IMR-90 (cell line): ENCODE results near the gene DHRS13. TPM values are rescaled to one million over a fixed set of nuclear protein-coding genes. Genes with fewer than 3 reads are reported as not detected.

Source experiments
- ATAC-seq: fragments of 200-7000 bp; cut with Tn5 transposase; 2 replicates; pipeline ENCODE4 v1.9.1; 2020; ENCODE audit warnings: low read depth, mild to moderate bottlenecking, moderate library complexity
- BruUV-seq: library from RNA; stranded (reverse); fragments of 400-500 nt; replicated peaks from 2 replicates; lab custom pipeline; 2021; lab: Mats Ljungman, UMichigan
- CTCF ChIA-PET: fragments of 300-600 bp; formaldehyde crosslinking; extraction: SDS; loops from one replicate; lab custom pipeline; 2021; ENCODE audit warnings: antibody characterized with exemption; lab: Yijun Ruan, JAX
- POLR2A ChIA-PET: fragments of 300-600 bp; sonication (Branson Sonifier 250); formaldehyde crosslinking; loops from one replicate; lab custom pipeline; 2022; ENCODE audit warnings: antibody characterized with exemption; ENCODE audit not compliant: unreplicated experiment; lab: Charles Lee
- DNase-seq: peaks from one replicate; pipeline ENCODE4 v3.0.0; 2013
- H2AFZ ChIP-seq: replicated peaks from 2 replicates; pipeline ENCODE3; 2013; ENCODE audit warnings: low read length, mild to moderate bottlenecking; ENCODE audit not compliant: poor library complexity
- H2AK5ac ChIP-seq: 2 replicates; pipeline ENCODE4 v1.6.1; 2013; ENCODE audit warnings: low read depth, low read length, inconsistent platforms
- H2AK9ac ChIP-seq: replicated peaks from 2 replicates; pipeline ENCODE3; 2013; ENCODE audit warnings: mild to moderate bottlenecking, low read depth, low read length, moderate library complexity; ENCODE audit not compliant: poor library complexity
- H2BK120ac ChIP-seq: 2 replicates; pipeline ENCODE4 v1.6.1; 2013; ENCODE audit warnings: low read depth, low read length, inconsistent platforms
- H2BK15ac ChIP-seq: 3 replicates; pipeline ENCODE4 v1.6.1; 2013; ENCODE audit warnings: low read depth, low read length, inconsistent platforms
- H2BK20ac ChIP-seq: 2 replicates; pipeline ENCODE4 v1.6.1; 2013; ENCODE audit warnings: low read depth, mild to moderate bottlenecking, inconsistent platforms, low read length, moderate library complexity
- H2BK5ac ChIP-seq: 2 replicates; pipeline ENCODE4 v1.6.1; 2013; ENCODE audit warnings: mild to moderate bottlenecking, low read depth, low read length, inconsistent platforms; ENCODE audit not compliant: poor library complexity, severe bottlenecking
- H3K14ac ChIP-seq: replicated peaks from 2 replicates; pipeline ENCODE4 v1.6.1; 2013; ENCODE audit warnings: low read depth, low read length, inconsistent platforms
- H3K18ac ChIP-seq: 2 replicates; pipeline ENCODE4 v1.6.1; 2013; ENCODE audit warnings: low read depth, low read length, control low read depth
- H3K23ac ChIP-seq: 2 replicates; pipeline ENCODE4 v1.6.1; 2013; ENCODE audit warnings: low read depth, low read length, inconsistent platforms
- H3K27ac ChIP-seq: 2 replicates; pipeline ENCODE4 v1.5.1; 2013; ENCODE audit warnings: mild to moderate bottlenecking, control low read depth, low read length; ENCODE audit not compliant: insufficient read depth
- H3K27me3 ChIP-seq: 2 replicates; pipeline ENCODE4 v1.6.1; 2013; ENCODE audit warnings: low read length; ENCODE audit not compliant: control insufficient read depth, insufficient read depth
- H3K36me3 ChIP-seq: 2 replicates; pipeline ENCODE4 v1.6.1; 2013; ENCODE audit warnings: low read length, mixed read lengths; ENCODE audit not compliant: control insufficient read depth, insufficient read depth
- H3K4ac ChIP-seq: 2 replicates; pipeline ENCODE4 v1.6.1; 2013; ENCODE audit warnings: low read depth, low read length, inconsistent platforms
- H3K4me1 ChIP-seq: 2 replicates; pipeline ENCODE4 v1.6.1; 2013; ENCODE audit warnings: low read length, mixed read lengths; ENCODE audit not compliant: control insufficient read depth, insufficient read depth
- H3K4me2 ChIP-seq: 2 replicates; pipeline ENCODE4 v1.6.1; 2013; ENCODE audit warnings: low read depth, mild to moderate bottlenecking, control low read depth, low read length, moderate library complexity
- H3K4me3 ChIP-seq: 2 replicates; pipeline ENCODE4 v1.5.1; 2013; ENCODE audit warnings: low read depth, mild to moderate bottlenecking, control low read depth, low read length, moderate library complexity; ENCODE audit not compliant: insufficient read depth
- H3K56ac ChIP-seq: 2 replicates; pipeline ENCODE4 v1.6.1; 2013; ENCODE audit warnings: low read length, inconsistent platforms; ENCODE audit not compliant: insufficient read depth; ENCODE audit errors: extremely low read depth
- H3K79me1 ChIP-seq, 2 experiments: 2 replicates each; pipeline ENCODE4 v1.6.1; 2013; ENCODE audit warnings: low read length in 2 of 2, inconsistent platforms in 1 of 2, low read depth in 1 of 2
- H3K9ac ChIP-seq: 2 replicates; pipeline ENCODE4 v1.6.1; 2013; ENCODE audit warnings: low read depth, low read length, control low read depth
- H3K9me1 ChIP-seq: 2 replicates; pipeline ENCODE4 v1.6.1; 2013; ENCODE audit warnings: low read length, inconsistent platforms; ENCODE audit not compliant: insufficient read depth
- H3K9me3 ChIP-seq: 2 replicates; pipeline ENCODE4 v1.6.1; 2013; ENCODE audit warnings: low read length; ENCODE audit not compliant: control insufficient read depth, insufficient read depth
- H4K20me1 ChIP-seq: 2 replicates; pipeline ENCODE4 v1.6.1; 2013; ENCODE audit warnings: low read length, inconsistent platforms; ENCODE audit not compliant: insufficient read depth
- H4K5ac ChIP-seq: 2 replicates; pipeline ENCODE4 v1.6.1; 2013; ENCODE audit warnings: mild to moderate bottlenecking, low read depth, low read length, control low read depth
- H4K8ac ChIP-seq, 2 experiments: 2 replicates each; pipeline ENCODE4 v1.6.1; 2013; ENCODE audit warnings: low read depth in 2 of 2, low read length in 2 of 2, control low read depth in 1 of 2, inconsistent platforms in 1 of 2
- H4K91ac ChIP-seq: 2 replicates; pipeline ENCODE4 v1.6.1; 2013; ENCODE audit warnings: low read depth, low read length, inconsistent platforms; ENCODE audit not compliant: insufficient read depth
- BHLHE40 ChIP-seq: fragments of 150-350 bp; IDR thresholded peaks from 2 replicates; pipeline ENCODE4 v1.6.1; 2016; ENCODE audit warnings: mild to moderate bottlenecking, low read depth, low read length
- CEBPB ChIP-seq: IDR thresholded peaks from 2 replicates; pipeline ENCODE4 v1.6.1; 2012; ENCODE audit warnings: low read depth, low read length, improper control_type of control experiment
- FOS ChIP-seq: fragments of 150-350 bp; IDR thresholded peaks from 2 replicates; pipeline ENCODE4 v1.6.1; 2016; ENCODE audit warnings: low read depth, low read length
- WGBS, 2 experiments: methylation state at CpG; one replicate each; pipeline versions ENCODE4 v1.1.5 to v1.1.7; 2013; ENCODE audit warnings: missing lambda C conversion rate in 2 of 2; ENCODE audit not compliant: insufficient read length in 1 of 2; ENCODE audit errors: extremely low coverage in 2 of 2; 5-methylcytosine and 5-hydroxymethylcytosine counted together
- dilution Hi-C: fragments of 300-500 bp; cut with HindIII; formaldehyde crosslinking; loops from one replicate; pipeline ENCODE4 v1.14.3; 2018; ENCODE audit warnings: low sequenced_read_pairs; ENCODE audit not compliant: unreplicated experiment
- in situ Hi-C: fragments of 300-500 bp; cut with MboI; formaldehyde crosslinking; loops from 3 replicates; pipeline ENCODE4 v1.14.3; 2019; ENCODE audit warnings: low sequenced_read_pairs, inconsistent platforms, mixed read lengths
- intact Hi-C: fragments of 100-400 bp; cut with micrococcal nuclease; formaldehyde crosslinking; loops from 2 replicates; pipeline ENCODE4 v1.10.0; 2022
- polyA plus RNA-seq, 3 experiments: library from polyadenylated mRNA; depleted of rRNA; stranded (reverse); fragments of >200 nt; gene quantifications; 2 replicates each; pipeline ENCODE4 v1.2.3, GENCODE V29; 2012; ENCODE audit warnings: low replicate concordance in 1 of 3
- total RNA-seq: library from RNA; depleted of rRNA; stranded (reverse); fragments of >200 nt; gene quantifications from 2 replicates; pipeline ENCODE4 v1.2.3, GENCODE V29; 2012
- TF ChIP-seq, protein P1 (sequence below): conservative IDR thresholded peaks from 2 replicates; pipeline ENCODE4 v1.5.1; 2012; ENCODE audit warnings: mild to moderate bottlenecking, low read depth, low read length, improper control_type of control experiment

The DHRS13 gene
- total and polyA plus RNA-seq, 2 of the 4 experiments (the other 2 are of a cell fraction): 2.7 to 3.9 TPM

DNA sequence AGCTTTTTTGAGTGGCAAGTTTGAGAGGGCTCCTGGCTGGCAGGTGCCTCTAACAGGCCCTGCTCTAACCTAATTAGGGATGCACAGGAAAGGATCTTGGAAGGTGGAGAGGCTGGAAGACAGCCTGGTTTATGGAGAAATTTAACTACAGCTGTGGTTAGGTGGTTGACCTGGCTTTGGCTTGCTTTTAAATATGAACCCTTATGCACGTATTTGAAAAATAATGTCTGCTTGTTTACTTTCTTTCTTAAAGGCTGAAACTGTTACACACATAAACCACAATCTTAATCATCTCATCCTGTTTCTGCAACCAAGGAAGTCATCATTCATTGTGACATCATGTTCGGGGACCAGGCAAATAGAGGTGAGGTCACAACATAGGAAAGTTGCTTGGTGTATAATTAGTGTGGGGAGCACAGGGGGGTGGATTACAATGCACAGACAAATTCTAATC, 23.1 kb upstream of the DHRS13 start:
- Histone ChIP-seq H3K4me2 (peak overlapping the region; percentile 37), H4K5ac (no peak overlapping the region), H4K20me1 (peaks cover 84% of the 10 kb centered on the region), H3K9me1 (peaks cover 27% of the 10 kb centered on the region), H3K9me3 (peaks cover 8% of the 10 kb centered on the region), H3K4ac (no peak overlapping the region; the same call in 1 of the 2 replicates), H2BK20ac (no peak overlapping the region), H4K8ac (no peak overlapping the region), H3K14ac (peak overlapping the region; percentile 22; the same call in 1 of the 2 replicates), H3K9ac (no peak overlapping the region), H2BK5ac (peak overlapping the region; percentile 26), H3K4me3 (no peak overlapping the region), H3K36me3 (peaks cover 24% of the 10 kb centered on the region), H2AFZ (no peak overlapping the region), H4K91ac (no peak overlapping the region), H3K79me1 (peaks cover 52 to 90% of the 10 kb centered on the region in 2 experiments), H2AK9ac (no peak overlapping the region), H3K4me1 (peaks cover 14% of the 10 kb centered on the region), H3K18ac (no peak overlapping the region), H3K27ac (no peak overlapping the region), H3K23ac (no peak overlapping the region), H2BK120ac (no peak overlapping the region), H3K27me3 (no peaks in the 10 kb centered on the region), H3K56ac (no peak overlapping the region; the same call in 1 of the 2 replicates), H2BK15ac (no peak overlapping the region), H2AK5ac (no peak overlapping the region)
- DNase-seq (peak; percentile 92), ATAC-seq (peak; percentile 67)
- intact Hi-C loops (no loop called here), in situ Hi-C loops (no loop called here), dilution Hi-C loops (no loop called here)
- no TSS peak for BruUV-seq
- POLR2A ChIA-PET: interaction anchor here (1.0 kb wide), 1 partner anchor 22 kb away, joined by 3 read pairs; no protein-coding TSS in a partner anchor
- no CpG with 5 or more reads among the region's 2 CpGs for WGBS, 2 experiments
- CTCF ChIA-PET: interaction anchor here (0.5 kb wide), 1 partner anchor 27 kb away, joined by 3 read pairs; no protein-coding TSS in a partner anchor
- TF ChIP-seq, protein P1, sequence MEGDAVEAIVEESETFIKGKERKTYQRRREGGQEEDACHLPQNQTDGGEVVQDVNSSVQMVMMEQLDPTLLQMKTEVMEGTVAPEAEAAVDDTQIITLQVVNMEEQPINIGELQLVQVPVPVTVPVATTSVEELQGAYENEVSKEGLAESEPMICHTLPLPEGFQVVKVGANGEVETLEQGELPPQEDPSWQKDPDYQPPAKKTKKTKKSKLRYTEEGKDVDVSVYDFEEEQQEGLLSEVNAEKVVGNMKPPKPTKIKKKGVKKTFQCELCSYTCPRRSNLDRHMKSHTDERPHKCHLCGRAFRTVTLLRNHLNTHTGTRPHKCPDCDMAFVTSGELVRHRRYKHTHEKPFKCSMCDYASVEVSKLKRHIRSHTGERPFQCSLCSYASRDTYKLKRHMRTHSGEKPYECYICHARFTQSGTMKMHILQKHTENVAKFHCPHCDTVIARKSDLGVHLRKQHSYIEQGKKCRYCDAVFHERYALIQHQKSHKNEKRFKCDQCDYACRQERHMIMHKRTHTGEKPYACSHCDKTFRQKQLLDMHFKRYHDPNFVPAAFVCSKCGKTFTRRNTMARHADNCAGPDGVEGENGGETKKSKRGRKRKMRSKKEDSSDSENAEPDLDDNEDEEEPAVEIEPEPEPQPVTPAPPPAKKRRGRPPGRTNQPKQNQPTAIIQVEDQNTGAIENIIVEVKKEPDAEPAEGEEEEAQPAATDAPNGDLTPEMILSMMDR: no peak
- TF ChIP-seq CEBPB: peak; percentile 92
- TF ChIP-seq FOS: peak; percentile 45; the same call in 1 of the 2 replicates
- 0 out of 2 replicates have a peak, but pooled peaks have one; percentile 1 for TF ChIP-seq BHLHE40
